HG02981 (cell line): ENCODE measurements around the gene ZDHHC1.
"Not testable (repeated sequence)": the region's sequence is repeated elsewhere in the genome, so short reads cannot be mapped to it uniquely, and the experiment has no call there.

Source experiments
- ATAC-seq: cut with Tn5 transposase; IDR thresholded peaks from one replicate; pipeline ENCODE4 v1.9.1; 2021; ENCODE audit warnings: mild to moderate bottlenecking, moderate library complexity; ENCODE audit not compliant: unreplicated experiment

Gene ZDHHC1

GRCh38 chr16:67431775-67432505 is 15.7 kb upstream of the ZDHHC1 start:
- ATAC-seq, result no peak

- ATAC-seq, result no peak
Measured at GRCh38 chr16:67430977-67431774, 14.9 kb upstream of the ZDHHC1 start, which contains the start of gene HSD11B2. Gene HSD11B2, plus strand, starts transcription at chr16:67431121. Its CDS starts 128 bp downstream, at chr16:67431249.

DNA sequence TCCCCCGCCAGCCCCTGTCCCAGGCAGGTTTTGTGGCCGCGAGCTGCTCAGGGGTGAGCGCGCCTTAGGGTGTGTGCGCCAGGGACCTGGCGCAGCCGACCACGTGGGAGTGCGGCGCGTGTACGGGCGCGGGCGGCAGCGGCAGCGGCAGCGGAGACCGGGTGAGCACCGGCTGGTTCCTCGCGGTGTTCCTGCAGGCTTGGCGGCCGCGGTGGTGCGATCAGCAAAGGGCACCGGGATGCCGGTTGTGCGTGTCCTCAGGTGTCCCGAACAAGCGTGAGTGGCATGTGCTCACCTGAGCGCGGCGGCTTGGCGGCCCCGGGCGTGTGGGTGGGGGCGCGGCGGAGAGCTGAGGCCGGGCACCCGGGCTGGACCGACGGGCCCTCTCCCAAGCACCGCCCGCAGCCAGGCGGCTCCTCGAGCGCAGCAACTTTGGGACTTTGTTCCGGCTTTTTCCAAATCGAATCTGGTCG is 14.3 kb upstream of the ZDHHC1 start:
- ATAC-seq, result no peak

DNA sequence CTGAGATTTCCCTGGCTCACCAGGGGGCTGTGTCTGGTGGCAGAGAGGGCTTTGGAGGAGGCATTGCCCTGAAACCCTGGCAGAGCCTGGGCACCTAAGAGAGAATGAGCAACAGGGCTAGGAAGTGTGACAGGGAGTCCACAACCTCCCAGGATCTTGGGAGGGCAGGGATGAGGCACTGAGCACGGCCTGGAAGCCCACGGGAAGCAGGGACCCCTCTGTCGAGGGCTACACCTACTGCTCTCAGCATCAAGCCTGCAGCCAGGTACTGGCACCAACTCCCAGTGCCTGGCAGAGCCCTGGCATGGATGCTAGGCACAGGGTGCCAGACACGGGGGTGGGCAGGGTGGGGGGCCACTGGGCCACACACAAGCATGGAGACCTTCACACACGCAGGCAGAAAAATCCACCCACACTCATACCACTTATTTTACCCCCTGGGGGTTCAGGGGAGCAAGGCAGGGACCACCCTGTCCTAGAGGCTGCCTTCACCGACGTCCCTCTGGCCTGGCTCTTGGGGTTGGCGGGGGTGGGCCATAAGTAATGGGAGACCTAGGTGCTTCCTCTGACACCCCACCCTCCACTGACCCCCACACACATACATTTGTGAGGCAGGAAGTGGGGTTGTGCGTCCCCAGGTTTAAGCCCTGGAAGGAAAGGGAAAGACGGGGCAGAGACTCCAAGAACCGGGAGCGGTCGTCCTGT is 13.7 kb upstream of the ZDHHC1 start:
- no peak for ATAC-seq

DNA sequence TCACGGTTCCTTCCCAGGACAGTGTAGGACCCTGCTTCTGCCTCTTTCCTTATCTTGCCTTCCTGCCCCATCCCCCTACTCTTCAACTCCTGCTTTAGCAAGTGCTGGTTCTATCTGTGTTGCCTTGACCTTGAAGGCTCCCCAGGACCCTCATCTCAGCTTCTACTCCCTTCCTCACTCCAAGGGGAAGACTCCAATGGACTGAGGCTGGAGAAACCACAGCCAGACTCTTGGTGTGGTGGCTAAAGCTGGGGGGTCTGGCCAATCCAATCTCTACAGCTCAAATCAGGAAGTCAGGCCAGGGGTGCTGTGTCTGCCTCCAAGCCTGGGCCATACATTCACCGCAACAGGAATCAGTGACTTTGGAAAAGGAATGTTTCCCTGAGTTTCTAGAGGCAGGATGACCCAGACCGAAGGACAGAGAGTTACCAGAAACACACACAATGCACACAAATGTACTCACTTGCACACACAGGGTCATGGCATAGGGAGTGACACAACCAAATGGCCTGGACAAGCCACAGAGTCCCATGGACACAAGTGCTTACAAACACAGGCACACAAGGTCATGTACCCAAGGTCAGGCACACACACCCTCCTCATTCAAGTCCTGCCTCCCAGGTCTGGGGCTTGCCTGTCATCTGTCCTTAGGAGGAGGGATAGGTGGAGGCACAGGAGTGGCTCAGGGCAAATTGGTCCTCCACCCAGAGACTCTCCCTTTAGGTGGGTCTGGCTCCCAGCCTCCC is 12.9 kb upstream of the ZDHHC1 start:
- ATAC-seq, result no peak

DNA sequence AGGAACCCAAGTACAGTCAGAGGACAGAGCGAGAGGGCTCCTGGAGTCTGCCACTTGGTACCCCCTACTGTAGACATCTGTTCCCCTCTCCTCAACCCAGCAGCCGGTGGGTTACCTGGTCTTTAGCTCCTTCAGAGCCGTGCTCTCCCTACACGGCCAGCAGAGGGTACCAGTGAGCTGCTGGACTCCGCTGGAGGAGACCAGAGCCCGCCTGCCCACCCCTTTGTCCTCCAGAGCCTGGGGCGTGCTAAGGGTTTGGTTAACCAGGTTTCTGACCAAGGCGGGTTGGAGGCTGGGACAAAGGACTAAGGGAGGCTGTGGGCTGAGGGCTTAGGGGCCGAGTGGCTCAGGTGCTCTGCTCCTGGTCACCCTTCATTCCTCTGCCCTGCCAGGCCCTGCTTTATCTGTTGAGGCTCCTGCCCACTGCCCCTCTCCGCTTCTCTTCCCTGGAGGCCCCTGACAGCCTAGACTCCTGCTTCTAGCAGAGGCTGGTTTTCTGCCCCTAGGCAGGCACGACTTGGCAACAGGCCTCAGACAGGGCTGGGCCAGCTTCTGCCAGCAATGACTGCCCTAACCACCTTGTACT is 12.0 kb upstream of the ZDHHC1 start:
- ATAC-seq, result no peak

GRCh38 chr16:67426950-67427349 is 10.7 kb upstream of the ZDHHC1 start:
- no peak for ATAC-seq

DNA sequence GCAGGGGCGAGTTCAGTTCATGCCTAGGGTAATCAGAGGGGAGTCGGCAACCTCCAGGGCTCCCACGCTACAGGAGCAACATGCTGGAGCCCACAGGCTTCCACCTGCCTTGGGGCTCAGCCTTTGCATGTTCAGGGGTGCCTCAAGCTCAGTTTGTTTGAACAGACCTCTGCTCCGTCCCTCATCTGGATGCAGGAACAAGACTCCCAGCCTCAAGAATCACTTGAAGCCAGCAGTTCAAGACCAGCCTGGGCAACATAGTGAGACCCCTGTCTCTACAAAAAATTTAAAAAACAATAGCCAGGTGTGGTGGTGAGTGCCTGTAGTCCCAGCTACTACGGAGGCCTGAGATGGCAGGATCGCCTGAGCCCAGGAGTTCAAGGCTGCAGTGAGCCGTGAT is 9.7 kb upstream of the ZDHHC1 start:
- ATAC-seq, result no peak

DNA sequence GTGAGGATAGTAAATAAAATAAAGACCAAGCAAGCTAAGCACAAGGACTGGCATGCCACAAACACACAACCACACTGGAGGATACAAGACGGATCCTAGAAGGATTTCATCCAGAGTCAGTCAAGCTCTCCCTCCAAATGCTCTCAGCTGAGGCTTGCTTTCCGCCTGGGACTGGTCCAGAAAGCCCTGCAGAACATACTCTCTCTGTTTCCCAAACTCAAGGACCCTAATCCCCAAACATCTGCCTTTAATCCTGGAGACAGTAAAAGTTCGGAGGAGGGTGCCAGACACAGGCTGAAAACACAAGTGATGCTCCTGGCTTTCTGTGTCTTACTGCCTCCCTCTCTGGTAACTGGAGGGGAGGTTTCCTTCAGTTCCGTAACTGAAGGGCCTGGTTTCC is 9.3 kb upstream of the ZDHHC1 start:
- ATAC-seq, result no peak

DNA sequence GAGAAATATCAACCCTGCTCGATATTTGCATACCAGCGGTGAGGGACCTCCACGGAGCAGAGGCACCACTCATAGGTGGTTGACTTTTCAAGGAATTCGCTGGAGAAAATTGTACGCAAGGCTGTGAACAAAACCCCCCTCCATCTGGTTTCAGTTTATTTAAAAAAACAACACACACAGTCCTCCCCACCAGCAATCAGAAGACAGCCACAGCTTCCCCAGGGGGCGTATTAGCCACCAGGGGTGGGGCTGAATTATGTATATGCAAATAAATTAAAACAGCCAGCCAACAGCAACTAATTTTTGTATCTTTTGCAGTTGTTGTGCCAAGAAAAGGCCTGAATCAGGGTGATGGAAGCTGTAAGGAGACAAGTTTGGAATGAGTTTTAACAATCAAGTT is 8.8 kb upstream of the ZDHHC1 start:
- no peak for ATAC-seq

- no peak for ATAC-seq
Measured at GRCh38 chr16:67424261-67424615, 8.0 kb upstream of the ZDHHC1 start.

DNA sequence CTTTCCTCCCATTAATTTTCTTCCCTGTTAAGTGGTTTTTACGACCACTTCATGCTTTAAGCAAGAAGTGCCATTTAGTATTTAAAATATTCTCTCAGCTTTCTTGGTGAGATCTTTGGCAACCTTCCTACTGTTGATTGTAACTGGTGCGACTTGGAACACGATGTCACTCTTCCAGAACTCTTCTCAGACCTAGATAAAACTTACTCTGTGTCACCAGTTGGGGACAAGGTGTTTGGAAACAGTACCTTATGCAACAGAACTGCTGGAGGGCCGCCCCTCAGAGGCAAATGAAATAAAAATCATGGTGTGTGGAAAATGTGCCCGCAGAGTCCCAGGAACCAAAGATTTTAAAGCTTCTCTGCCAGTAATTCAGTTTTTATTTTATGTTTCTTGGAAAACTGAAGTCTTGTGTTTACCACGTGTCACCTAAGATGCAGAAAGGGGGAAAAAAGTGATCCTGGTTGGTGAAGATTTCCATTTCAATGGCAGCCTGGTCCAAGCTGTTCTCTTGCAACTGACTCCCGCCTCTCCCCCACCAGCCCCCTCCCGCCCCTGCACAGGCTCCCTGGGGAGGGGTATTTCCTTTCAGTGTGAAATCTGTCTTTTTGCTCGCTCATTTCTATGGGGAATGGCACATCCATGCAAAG is 7.5 kb upstream of the ZDHHC1 start:
- ATAC-seq, result no peak

DNA sequence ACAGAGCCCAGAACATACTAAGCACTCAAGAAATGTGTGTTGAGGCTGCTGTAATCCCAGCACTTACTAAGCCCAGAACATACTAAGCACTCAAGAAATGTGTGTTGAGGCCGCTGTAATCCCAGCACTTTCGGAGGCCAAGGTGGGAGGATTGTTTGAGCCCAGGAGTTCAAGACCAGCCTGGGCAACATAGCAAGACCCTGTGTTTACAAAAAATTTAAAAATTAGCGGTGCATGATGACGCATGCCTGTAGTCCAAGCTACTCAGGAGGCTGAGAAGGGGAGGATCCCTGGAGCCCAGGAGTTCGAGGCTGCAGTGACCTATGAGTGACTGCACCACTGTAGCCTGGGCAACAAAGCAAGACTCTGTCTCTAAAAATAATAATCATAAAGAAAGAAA is 6.7 kb upstream of the ZDHHC1 start:
- ATAC-seq, result no peak

- ATAC-seq, result no peak
Measured at GRCh38 chr16:67421030-67421429, 4.8 kb upstream of the ZDHHC1 start.

DNA sequence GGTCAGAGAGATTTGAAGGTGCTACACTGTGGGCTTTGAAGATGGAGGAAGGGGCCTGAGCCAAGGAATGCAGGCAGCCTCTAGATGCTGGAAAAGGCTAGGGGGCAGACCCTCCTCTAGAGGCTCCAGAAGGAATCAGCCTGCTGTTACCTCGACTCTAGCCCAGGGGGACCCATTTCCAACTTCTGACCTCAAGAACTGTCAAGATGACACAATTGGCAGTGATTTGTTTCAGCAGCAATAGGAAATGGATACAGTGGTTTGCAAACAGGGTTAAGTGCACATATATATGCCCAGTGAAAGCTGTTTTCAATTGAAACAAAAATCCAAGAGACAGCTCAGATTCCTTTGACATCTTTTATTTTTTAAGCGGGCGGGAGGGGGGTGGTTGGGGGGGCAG is 3.7 kb upstream of the ZDHHC1 start:
- ATAC-seq, result no peak

GRCh38 chr16:67419502-67419901 is 3.2 kb upstream of the ZDHHC1 start:
- no peak for ATAC-seq

GRCh38 chr16:67417333-67418061 is 1.2 kb upstream of the ZDHHC1 start:
- no peak for ATAC-seq

DNA sequence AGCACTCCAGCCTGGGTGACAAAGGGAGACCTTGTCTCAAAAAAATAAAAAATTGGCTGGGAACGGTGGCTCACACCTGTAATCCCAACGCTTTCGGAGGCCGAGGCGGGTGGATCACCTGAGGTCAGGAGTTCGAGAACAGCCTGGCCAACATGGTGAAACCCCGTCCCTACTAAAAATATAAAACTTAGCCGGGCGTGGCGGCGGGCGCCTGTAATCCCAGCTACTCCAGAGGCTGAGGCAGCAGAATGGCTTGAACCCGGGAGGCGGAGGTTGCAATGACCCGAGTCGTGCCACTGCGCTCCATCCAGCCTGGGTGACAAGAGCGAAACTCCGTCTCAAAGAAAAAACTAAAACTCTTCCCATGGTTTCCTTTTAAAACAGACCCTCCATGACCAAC is 856 bp downstream of the ZDHHC1 start:
- not testable (repeated sequence) for ATAC-seq
